ENCODE results near the gene PTPRN2. TPM values are rescaled to one million over a fixed set of nuclear protein-coding genes. Genes with fewer than 3 reads are reported as not detected.

Gene PTPRN2
- polyA plus RNA-seq, 1 experiment: 0.02 TPM

GRCh38 chr7:157560710-157561522 lies 1026.7 kb downstream of the PTPRN2 start:
- no peak overlapping the region for H3K27ac ChIP-seq (ENCODE audit: low read depth, low read length)
- peaks cover 94% of the 10 kb centered on the region for H3K9me3 ChIP-seq (ENCODE audit: control insufficient read depth, insufficient read depth, low read length)
- no peaks in the 10 kb centered on the region for H3K27me3 ChIP-seq (ENCODE audit: control insufficient read depth, insufficient read depth, low read length)
- TF ChIP-seq CTCF (IDR thresholded peaks at IDR 0.05; ENCODE audit: low read depth, low read length): no peak
- POLR2A ChIA-PET: no interaction called here
- no peak for DNase-seq (ENCODE audit: low read depth, low spot score)
- CTCF ChIA-PET: no interaction called here
- no peak overlapping the region for H3K4me3 ChIP-seq (ENCODE audit: low read depth, low read length)

- H3K27me3 ChIP-seq (ENCODE audit: control insufficient read depth, insufficient read depth, low read length): no peaks in the 10 kb centered on the region
- POLR2A ChIA-PET: no interaction called here
- TF ChIP-seq CTCF (IDR thresholded peaks at IDR 0.05; ENCODE audit: low read depth, low read length): no peak
- CTCF ChIA-PET: no interaction called here
- no peak overlapping the region for H3K4me3 ChIP-seq (ENCODE audit: low read depth, low read length)
- no peak overlapping the region for H3K27ac ChIP-seq (ENCODE audit: low read depth, low read length)
- DNase-seq (ENCODE audit: low read depth, low spot score): no peak
- peaks cover 92% of the 10 kb centered on the region for H3K9me3 ChIP-seq (ENCODE audit: control insufficient read depth, insufficient read depth, low read length)
Measured at GRCh38 chr7:157560258-157560654, 1027.4 kb downstream of the PTPRN2 start.

- no peak for TF ChIP-seq CTCF (IDR thresholded peaks at IDR 0.05; ENCODE audit: low read depth, low read length)
- Histone ChIP-seq H3K9me3 (ENCODE audit: control insufficient read depth, insufficient read depth, low read length) (peaks cover 92% of the 10 kb centered on the region), H3K4me3 (ENCODE audit: low read depth, low read length) (no peak overlapping the region), H3K27me3 (ENCODE audit: control insufficient read depth, insufficient read depth, low read length) (no peaks in the 10 kb centered on the region), H3K27ac (ENCODE audit: low read depth, low read length) (no peak overlapping the region)
- ChIA-PET CTCF (no interaction called here), POLR2A (no interaction called here)
- no peak for DNase-seq (ENCODE audit: low read depth, low spot score)
Measured at GRCh38 chr7:157559596-157560257, 1027.9 kb downstream of the PTPRN2 start.

- TF ChIP-seq CTCF (IDR thresholded peaks at IDR 0.05; ENCODE audit: low read depth, low read length): no peak
- ChIA-PET CTCF (no interaction called here), POLR2A (no interaction called here)
- Histone ChIP-seq H3K27ac (ENCODE audit: low read depth, low read length) (no peak overlapping the region), H3K4me3 (ENCODE audit: low read depth, low read length) (no peak overlapping the region), H3K27me3 (ENCODE audit: control insufficient read depth, insufficient read depth, low read length) (no peaks in the 10 kb centered on the region), H3K9me3 (ENCODE audit: control insufficient read depth, insufficient read depth, low read length) (peaks cover 90% of the 10 kb centered on the region)
- no peak for DNase-seq (ENCODE audit: low read depth, low spot score)
Measured at GRCh38 chr7:157558875-157559595, 1028.6 kb downstream of the PTPRN2 start.

GRCh38 chr7:157558516-157558874 lies 1029.1 kb downstream of the PTPRN2 start:
- Histone ChIP-seq H3K27me3 (ENCODE audit: control insufficient read depth, insufficient read depth, low read length) (no peaks in the 10 kb centered on the region), H3K27ac (ENCODE audit: low read depth, low read length) (no peak overlapping the region), H3K9me3 (ENCODE audit: control insufficient read depth, insufficient read depth, low read length) (peaks cover 87% of the 10 kb centered on the region), H3K4me3 (ENCODE audit: low read depth, low read length) (no peak overlapping the region)
- ChIA-PET POLR2A (no interaction called here), CTCF (no interaction called here)
- DNase-seq (ENCODE audit: low read depth, low spot score): no peak
- no peak for TF ChIP-seq CTCF (IDR thresholded peaks at IDR 0.05; ENCODE audit: low read depth, low read length)
